Embryonic facial prominence (tissue), 1 donor: ENCODE measurements around the gene SMARCE1.
"Not testable (repeated sequence)": the region's sequence is repeated elsewhere in the genome, so short reads cannot be mapped to it uniquely, and the experiment has no call there.

Experiments
- DNase-seq: peaks from one replicate; pipeline ENCODE4 v3.0.0-alpha.2; 2016; ENCODE audit errors: extremely low spot score

The SMARCE1 gene

GRCh38 chr17:40611840-40612474, 35.7 kb downstream of the SMARCE1 start:
- DNase-seq, result no peak

GRCh38 chr17:40610359-40610758, 37.3 kb downstream of the SMARCE1 start:
- no peak for DNase-seq

- DNase-seq, result no peak
Observed at GRCh38 chr17:40608061-40608581, 39.5 kb downstream of the SMARCE1 start.

GRCh38 chr17:40607641-40608040, 40.0 kb downstream of the SMARCE1 start:
- no peak for DNase-seq

GRCh38 chr17:40606548-40607353, 40.9 kb downstream of the SMARCE1 start:
- DNase-seq, result no peak

GRCh38 chr17:40605306-40605705, 42.3 kb downstream of the SMARCE1 start:
- DNase-seq, result no peak

- no peak for DNase-seq
Observed at GRCh38 chr17:40604327-40605080, 43.1 kb downstream of the SMARCE1 start.

GRCh38 chr17:40602445-40603443, 44.9 kb downstream of the SMARCE1 start:
- DNase-seq, result no peak

- DNase-seq, result no peak
Observed at GRCh38 chr17:40600486-40601046, 47.1 kb downstream of the SMARCE1 start.

GRCh38 chr17:40599468-40599763, 48.2 kb downstream of the SMARCE1 start:
- DNase-seq, result no peak

- no peak for DNase-seq
Observed at GRCh38 chr17:40598619-40599467, 48.8 kb downstream of the SMARCE1 start.

GRCh38 chr17:40598301-40598618, 49.4 kb downstream of the SMARCE1 start:
- no peak for DNase-seq

- DNase-seq, result no peak
Observed at GRCh38 chr17:40597556-40598300, 49.9 kb downstream of the SMARCE1 start.

GRCh38 chr17:40597156-40597555, 50.5 kb downstream of the SMARCE1 start:
- DNase-seq, result no peak

- DNase-seq, result no peak
Observed at GRCh38 chr17:40596261-40596919, 51.2 kb downstream of the SMARCE1 start.

- no peak for DNase-seq
Observed at GRCh38 chr17:40590742-40591141, 56.9 kb downstream of the SMARCE1 start.

- no peak for DNase-seq
Observed at GRCh38 chr17:40588552-40588951, 59.1 kb downstream of the SMARCE1 start.

- DNase-seq, result not testable (repeated sequence)
Observed at GRCh38 chr17:40586264-40586663, 61.4 kb downstream of the SMARCE1 start.

- not testable (repeated sequence) for DNase-seq
Observed at GRCh38 chr17:40584950-40585349, 62.7 kb downstream of the SMARCE1 start.
